Activated T-helper 17 cell treated with anti-CD3 and anti-CD28 coated beads, Interleukin-2, amount 50 U/mL, for 72 hours (primary cell): Measurements from ENCODE around the gene PHF2. TPM values are rescaled to one million over a fixed set of nuclear protein-coding genes. Genes with fewer than 3 reads are reported as not detected.

Experiments
- ATAC-seq: fragments of 150-1000 bp; cut with Tn5 transposase; replicated peaks from 2 replicates; pipeline ENCODE4 v1.10.0; 2021; ENCODE audit warnings: mild to moderate bottlenecking, moderate library complexity
- H3K27ac Mint-ChIP-seq: one replicate; pipeline ENCODE4 v1.8.0; 2022; ENCODE audit warnings: mixed read lengths
- H3K27me3 Mint-ChIP-seq: one replicate; pipeline ENCODE4 v1.8.0; 2022; ENCODE audit warnings: mixed read lengths
- H3K36me3 Mint-ChIP-seq: one replicate; pipeline ENCODE4 v1.8.0; 2022; ENCODE audit warnings: low read depth, mild to moderate bottlenecking, mixed read lengths
- H3K4me1 Mint-ChIP-seq: one replicate; pipeline ENCODE4 v1.8.0; 2022; ENCODE audit warnings: mixed read lengths
- H3K4me3 Mint-ChIP-seq: one replicate; pipeline ENCODE4 v1.8.0; 2022; ENCODE audit warnings: mild to moderate bottlenecking, mixed read lengths
- H3K9me3 Mint-ChIP-seq: one replicate; pipeline ENCODE4 v1.8.0; 2022; ENCODE audit warnings: mixed read lengths
- total RNA-seq, 2 donors: library from RNA; stranded (reverse); gene quantifications; one replicate each; pipeline ENCODE4 v1.2.3, GENCODE V29; 2022

The PHF2 gene
- total RNA-seq, 2 donors from 2014 or later, result 11.9 to 15.1 TPM

DNA sequence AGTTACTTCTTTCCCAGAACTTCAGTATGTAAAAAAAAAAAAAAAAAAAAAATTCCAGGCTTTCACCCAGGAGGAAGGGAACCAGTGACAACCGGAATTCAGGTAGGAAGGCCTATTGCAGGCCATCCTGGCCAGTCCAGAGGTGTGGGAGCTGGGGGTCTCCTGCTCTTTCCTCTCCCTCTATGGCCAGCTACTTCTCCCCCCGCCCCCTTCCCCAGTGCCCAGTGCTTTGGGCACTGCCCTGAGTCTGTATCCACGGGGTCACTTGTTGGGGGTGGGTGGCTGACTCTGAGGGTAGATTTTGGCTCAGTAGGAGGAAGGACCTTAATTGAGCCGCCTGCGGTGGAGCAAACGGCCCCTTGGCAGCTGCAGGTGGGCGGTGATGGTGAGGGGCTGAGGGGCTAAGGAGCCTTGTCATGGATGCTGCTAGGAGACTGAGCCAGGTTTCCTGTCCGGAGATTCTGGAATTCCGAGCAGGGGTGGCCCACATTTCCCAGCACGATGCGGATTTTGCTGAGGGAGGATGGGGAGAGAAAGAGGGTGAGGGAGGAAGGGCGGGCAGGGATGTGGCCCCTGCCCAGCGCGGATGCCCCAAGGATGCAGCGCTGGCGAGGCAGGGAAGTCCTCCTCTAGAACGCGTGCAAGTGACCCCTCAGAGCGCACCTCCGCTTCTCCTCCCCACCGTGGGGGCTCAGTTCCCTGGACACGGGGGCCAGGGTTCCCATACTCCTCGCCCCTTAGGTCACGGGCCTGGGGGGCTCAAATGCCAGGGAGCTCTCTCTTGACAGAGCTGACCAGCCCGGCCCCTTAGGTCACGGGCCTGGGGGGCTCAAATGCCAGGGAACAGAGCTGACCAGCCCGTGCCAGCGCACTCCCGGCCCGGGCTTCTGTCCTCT lies 1.2 kb upstream of the PHF2 start:
- H3K9me3 Mint-ChIP-seq, result no peaks in the 10 kb centered on the region
- H3K27ac Mint-ChIP-seq, result peak overlapping the region; percentile 86
- no peaks in the 10 kb centered on the region for H3K27me3 Mint-ChIP-seq
- no peak for ATAC-seq
- peak overlapping the region; percentile 80 for H3K4me3 Mint-ChIP-seq
- no peaks in the 10 kb centered on the region for H3K36me3 Mint-ChIP-seq
- H3K4me1 Mint-ChIP-seq, result peaks cover 4% of the 10 kb centered on the region

DNA sequence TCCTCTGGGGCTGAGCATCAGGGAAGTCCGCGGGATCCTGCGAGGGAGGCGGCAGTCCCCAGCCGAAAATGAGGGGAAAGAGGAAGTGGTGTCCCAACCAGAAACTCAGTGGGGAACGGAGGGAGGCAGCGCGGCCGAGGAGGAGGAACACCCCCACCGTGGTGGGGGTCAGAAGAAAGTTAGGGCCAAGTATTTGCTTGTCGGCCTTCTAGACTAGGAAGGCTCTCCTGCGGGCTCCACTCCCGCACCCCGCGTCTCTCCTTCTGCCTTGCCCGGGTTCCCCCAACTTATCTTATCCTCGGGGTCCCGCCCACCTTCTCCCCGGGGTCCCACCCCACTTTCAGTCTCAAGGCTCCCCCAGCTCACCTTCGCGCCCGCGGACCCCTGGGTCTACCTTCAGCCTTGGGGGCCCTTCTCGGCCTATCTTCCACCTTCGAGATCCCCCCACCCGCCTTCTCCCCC lies 557 bp upstream of the PHF2 start:
- H3K4me3 Mint-ChIP-seq, result peak overlapping the region; percentile 80
- no peaks in the 10 kb centered on the region for H3K27me3 Mint-ChIP-seq
- ATAC-seq, result peak; percentile 42
- H3K27ac Mint-ChIP-seq, result peak overlapping the region; percentile 86
- peaks cover 4% of the 10 kb centered on the region for H3K4me1 Mint-ChIP-seq
- no peaks in the 10 kb centered on the region for H3K36me3 Mint-ChIP-seq
- H3K9me3 Mint-ChIP-seq, result no peaks in the 10 kb centered on the region

DNA sequence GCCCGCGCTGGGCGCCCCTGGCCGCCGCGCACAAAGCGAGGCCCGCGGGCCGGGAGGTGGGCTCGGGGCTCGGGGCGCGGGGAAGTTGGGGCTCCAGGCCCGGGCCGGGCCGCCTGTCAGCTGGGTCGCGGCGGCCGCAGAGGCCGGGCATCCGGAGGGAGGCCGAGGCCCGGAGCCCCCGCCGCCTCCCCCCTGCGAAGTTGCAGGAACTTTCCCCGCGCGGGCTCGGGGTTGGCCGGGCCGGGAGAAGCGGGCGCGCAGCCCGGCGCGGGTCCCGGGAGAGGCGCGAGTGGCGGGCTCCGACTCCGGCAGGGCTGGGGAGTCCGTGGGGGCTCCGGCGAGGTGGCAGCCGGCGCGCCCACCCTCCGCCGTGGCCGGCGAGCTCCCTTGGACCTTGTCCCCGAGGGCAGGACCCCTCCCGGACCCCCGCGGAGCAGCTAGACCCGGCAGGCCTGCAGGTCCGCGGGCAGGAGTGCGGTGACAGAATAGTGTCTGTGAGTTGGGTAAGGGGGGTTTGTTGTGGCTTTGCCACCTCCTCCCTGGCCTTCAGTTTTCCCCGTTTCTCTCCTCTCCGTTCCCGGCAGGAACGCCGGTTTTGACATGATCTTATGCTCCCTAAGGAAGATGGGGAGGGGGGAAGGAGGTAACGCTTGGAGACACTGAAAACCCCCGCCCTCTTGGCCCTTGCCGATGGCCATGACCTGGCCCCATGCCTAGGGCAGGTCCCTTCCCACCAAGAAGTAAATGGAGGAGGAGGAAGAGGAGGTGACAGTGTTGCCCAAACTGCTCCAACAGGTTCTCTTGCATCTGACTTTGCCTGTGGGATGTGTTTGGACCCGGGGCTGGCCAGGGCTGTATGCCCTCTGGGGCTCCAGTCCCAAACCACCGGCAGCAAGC lies 942 bp downstream of the PHF2 start:
- Mint-ChIP-seq H3K36me3 (no peaks in the 10 kb centered on the region), H3K9me3 (no peaks in the 10 kb centered on the region), H3K27ac (peak overlapping the region; percentile 81), H3K4me1 (peaks cover 4% of the 10 kb centered on the region), H3K27me3 (no peaks in the 10 kb centered on the region), H3K4me3 (peak overlapping the region; percentile 78)
- ATAC-seq, result peak; percentile 11

DNA sequence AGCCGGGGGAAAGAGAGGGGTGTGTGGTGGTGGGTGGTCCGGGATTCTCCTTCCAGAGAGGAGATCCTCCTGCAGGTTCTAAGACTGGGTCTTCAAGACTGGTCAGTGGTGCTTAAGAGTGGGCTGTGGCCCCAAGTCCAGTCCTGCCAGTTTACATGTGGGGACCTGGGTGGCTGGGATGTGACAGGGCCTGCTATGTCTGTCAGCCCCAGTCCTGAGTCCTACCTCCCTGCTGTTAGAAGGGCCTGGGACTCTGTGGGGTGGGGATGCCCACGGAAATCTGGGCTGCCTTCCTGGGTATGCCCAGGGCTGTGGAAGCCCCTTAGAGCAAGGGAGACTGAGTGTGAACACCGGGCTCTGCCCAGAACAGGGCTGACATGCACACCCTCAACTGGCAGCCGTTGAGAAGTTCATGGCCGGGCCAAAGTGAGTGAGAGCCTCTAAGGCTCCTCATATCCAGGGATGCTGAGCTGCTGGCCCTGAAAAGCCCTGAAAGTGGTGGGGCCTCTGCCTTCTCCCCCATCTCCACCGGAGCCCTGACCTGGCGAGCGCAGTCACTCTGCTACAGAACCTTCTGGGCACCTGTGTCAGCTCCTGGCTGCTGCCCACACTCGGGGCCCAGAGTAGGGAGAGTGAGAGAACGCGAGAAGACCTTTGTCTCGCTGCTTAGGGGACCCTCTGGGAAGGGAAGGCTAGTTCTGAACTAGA lies 1.7 kb downstream of the PHF2 start:
- Mint-ChIP-seq H3K27ac (peak overlapping the region; percentile 81), H3K4me3 (peak overlapping the region; percentile 78), H3K36me3 (no peaks in the 10 kb centered on the region), H3K27me3 (no peaks in the 10 kb centered on the region), H3K4me1 (peaks cover 4% of the 10 kb centered on the region), H3K9me3 (no peaks in the 10 kb centered on the region)
- ATAC-seq, result no peak

DNA sequence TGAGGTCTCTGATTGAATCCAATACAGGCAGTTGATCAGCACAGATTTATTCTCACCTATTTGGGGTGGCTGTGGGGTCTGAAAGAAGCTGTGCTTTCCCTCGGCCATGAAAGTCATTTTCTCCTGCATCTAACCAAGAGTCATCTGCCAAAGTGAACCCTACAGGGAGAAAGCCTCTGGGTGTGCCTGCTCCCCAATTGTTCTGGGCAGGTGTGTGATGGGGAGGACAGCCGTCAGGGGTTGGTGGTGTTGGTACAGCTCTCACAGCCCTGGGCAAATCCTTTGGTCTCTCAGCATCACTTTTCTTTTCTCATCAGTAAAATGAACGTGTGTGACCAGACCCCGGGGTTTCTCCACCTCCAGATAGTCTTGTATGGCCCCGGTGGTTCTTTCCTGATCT lies 2.5 kb downstream of the PHF2 start:
- H3K9me3 Mint-ChIP-seq, result no peaks in the 10 kb centered on the region

DNA sequence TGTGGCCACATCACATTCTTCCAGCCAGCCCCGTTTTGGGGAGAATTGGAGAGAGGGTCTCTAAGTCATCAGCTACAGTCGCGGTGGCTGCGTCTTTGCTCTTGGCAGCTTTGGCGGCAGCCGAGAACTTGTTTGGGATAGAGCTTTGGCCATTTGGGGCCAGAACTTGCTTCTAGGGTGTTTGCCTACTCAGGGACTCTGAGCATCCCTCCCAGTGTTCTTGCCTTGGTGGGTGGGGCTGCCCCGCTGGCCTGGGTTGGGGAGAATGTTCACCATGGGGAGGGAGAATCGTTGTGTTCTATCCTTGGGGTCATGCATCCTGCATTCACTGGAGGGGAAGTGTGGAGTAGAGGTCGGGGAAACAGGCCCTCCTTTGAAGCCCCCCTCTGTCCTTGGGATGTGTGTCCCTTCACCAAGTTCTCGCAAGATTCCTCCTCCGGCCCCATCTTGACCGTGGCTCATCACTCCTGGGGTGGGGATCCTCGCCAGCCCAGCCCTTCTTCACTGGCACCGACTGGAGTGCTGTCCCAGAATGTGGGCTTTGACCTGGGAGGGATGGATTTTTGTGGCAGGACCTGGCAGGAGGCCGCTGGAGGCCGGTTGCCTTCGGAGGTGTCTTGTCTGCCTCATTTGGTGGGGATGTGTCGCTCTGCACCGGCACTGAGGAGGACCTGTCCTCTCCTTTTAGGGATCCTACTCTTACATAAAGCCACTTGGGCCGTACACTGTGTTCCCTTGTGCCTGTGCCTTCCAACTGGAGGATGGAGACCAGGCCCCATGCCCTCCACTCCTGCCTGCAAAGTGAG lies 3.5 kb downstream of the PHF2 start:
- peaks cover 4% of the 10 kb centered on the region for H3K9me3 Mint-ChIP-seq
- H3K27ac Mint-ChIP-seq, result peak overlapping the region; percentile 60
- H3K4me1 Mint-ChIP-seq, result no peaks in the 10 kb centered on the region
- ATAC-seq, result no peak
- no peak overlapping the region for H3K4me3 Mint-ChIP-seq
- no peaks in the 10 kb centered on the region for H3K36me3 Mint-ChIP-seq
- H3K27me3 Mint-ChIP-seq, result no peaks in the 10 kb centered on the region

More for the DNA sequence above, 2.5 kb downstream of the PHF2 start:
- Mint-ChIP-seq H3K36me3 (no peaks in the 10 kb centered on the region), H3K4me1 (no peaks in the 10 kb centered on the region), H3K27me3 (no peaks in the 10 kb centered on the region), H3K27ac (peak overlapping the region; percentile 81), H3K4me3 (peak overlapping the region; percentile 78)
- no peak for ATAC-seq

DNA sequence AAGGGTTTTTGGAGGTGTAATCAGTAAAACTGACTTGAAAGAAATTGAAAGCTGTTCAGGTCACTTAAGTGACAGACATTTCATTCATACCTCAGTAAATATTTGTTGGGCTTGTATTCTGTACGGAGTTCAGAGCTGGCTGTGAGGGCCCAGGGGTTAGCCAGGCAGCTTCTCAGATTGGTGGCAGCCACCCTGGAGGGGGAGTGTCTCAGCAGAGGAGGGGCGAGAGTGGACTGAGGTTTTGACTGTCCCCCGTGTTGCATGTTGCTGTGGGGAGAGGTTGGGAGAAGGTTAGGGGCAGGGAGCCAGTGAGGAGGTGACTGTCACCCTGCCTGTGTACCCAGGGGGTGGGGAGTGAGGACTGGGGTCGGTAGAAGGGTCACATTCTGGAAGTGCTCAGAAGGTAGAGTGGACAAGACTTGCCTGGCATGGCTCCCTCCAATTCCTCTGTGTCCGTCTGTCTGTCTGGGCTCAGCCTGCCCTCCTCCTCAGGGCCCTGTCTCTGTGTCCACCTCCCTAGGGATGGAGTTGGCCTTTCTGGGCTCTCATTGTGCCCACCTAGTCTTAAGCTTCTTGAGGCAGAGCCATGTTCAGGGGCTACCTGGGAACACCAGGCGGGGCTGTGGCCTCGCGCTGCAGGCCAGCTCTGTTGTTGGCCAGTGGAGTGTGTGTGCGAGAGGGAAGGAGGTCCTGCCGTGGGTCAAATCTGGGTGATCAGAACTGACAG lies 4.4 kb downstream of the PHF2 start:
- H3K9me3 Mint-ChIP-seq, result peaks cover 4% of the 10 kb centered on the region
- H3K36me3 Mint-ChIP-seq, result no peaks in the 10 kb centered on the region
- H3K4me1 Mint-ChIP-seq, result no peaks in the 10 kb centered on the region
- H3K27me3 Mint-ChIP-seq, result no peaks in the 10 kb centered on the region
- no peak for ATAC-seq
- no peak overlapping the region for H3K4me3 Mint-ChIP-seq
- peak overlapping the region; percentile 60 for H3K27ac Mint-ChIP-seq

DNA sequence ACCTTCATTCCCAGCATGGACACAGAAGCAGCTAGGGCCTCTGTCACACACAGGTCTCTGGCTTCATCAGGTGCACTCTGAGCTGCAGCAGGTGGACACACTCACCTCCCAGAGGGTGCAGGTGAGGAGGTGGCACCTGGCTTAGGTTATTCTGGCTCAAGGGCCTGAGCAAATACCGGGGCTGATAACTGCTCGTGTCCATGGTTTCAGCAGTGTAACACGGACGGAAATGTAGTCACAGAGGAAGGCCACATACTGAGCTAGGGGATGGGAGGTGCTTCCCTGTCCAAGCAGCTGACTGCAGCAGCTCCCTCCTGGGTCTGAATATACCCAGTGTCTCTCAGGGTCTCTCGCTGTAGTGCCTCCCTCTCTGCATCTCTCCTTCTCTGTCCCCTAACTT lies 5.7 kb downstream of the PHF2 start:
- H3K9me3 Mint-ChIP-seq, result peaks cover 4% of the 10 kb centered on the region
- peaks cover 7% of the 10 kb centered on the region for H3K4me1 Mint-ChIP-seq
- H3K27ac Mint-ChIP-seq, result no peak overlapping the region
- H3K36me3 Mint-ChIP-seq, result no peaks in the 10 kb centered on the region
- ATAC-seq, result no peak
- H3K4me3 Mint-ChIP-seq, result no peak overlapping the region
- H3K27me3 Mint-ChIP-seq, result no peaks in the 10 kb centered on the region

DNA sequence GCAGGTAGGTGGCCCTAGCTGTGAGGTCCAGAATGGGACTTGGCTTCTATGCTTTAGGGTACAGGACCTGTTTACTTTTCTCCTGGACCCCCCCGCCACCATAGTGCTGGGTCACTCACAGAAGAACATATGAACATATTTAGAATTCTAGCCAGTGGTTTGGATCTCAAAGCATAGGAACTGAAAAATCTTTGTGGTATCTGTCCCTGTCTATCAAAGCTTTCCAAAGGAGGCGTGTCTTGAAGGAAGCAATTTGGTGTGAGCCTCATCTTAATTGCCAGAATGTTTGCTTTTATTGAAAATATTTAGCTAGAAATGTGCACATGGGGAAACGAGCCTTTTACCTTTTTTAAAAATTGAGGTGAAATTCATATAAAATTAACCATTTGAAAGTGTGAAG lies 6.2 kb downstream of the PHF2 start:
- H3K9me3 Mint-ChIP-seq, result peaks cover 4% of the 10 kb centered on the region
- H3K36me3 Mint-ChIP-seq, result no peaks in the 10 kb centered on the region
- no peak overlapping the region for H3K4me3 Mint-ChIP-seq
- H3K27me3 Mint-ChIP-seq, result no peaks in the 10 kb centered on the region
- no peak overlapping the region for H3K27ac Mint-ChIP-seq
- no peak for ATAC-seq
- H3K4me1 Mint-ChIP-seq, result peaks cover 8% of the 10 kb centered on the region

DNA sequence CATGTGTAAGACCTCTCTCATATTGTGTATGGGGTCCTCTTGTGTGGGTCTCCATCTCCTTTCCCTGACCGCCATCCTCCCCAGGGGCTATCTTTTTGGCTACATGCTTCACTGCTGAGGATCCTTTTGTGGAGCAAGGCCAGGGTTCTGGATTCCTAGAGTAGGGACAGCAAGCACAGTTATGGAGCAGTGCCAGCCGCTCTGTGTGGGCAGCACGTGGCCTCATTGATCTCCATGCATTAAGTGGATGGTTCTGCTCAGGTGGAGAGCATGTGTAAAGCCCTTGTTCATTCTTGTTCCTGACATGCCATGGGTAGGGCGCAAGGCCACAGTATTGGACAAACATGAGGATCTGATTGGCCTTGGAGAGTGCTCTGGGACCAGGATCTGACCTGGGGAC lies 8.9 kb downstream of the PHF2 start:
- H3K4me1 Mint-ChIP-seq, result peaks cover 19% of the 10 kb centered on the region
- H3K36me3 Mint-ChIP-seq, result no peaks in the 10 kb centered on the region
- no peak for ATAC-seq
- H3K27me3 Mint-ChIP-seq, result no peaks in the 10 kb centered on the region
- H3K27ac Mint-ChIP-seq, result no peak overlapping the region
- H3K9me3 Mint-ChIP-seq, result peaks cover 4% of the 10 kb centered on the region
- no peak overlapping the region for H3K4me3 Mint-ChIP-seq

DNA sequence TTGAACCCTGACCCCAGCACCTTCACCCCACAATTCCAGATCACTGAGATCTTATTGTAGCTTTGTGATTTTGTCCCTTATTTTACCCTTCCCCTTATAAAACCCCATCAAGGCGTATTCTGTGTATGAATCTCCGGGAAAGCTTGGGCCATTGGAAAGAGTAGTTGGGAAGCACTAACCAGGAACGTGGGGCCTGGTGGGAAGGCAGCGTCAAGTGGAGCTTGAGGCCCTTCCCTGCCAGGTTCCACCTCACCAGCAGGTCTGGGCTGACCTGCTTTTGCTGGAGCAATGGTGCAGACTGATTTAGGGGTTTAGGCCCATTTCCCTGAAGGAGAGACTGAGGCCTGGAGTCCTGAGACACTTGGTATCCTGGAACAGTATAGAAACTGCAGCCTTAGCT lies 9.3 kb downstream of the PHF2 start:
- H3K4me3 Mint-ChIP-seq, result no peak overlapping the region
- peaks cover 4% of the 10 kb centered on the region for H3K9me3 Mint-ChIP-seq
- no peak overlapping the region for H3K27ac Mint-ChIP-seq
- ATAC-seq, result no peak
- no peaks in the 10 kb centered on the region for H3K36me3 Mint-ChIP-seq
- H3K4me1 Mint-ChIP-seq, result peaks cover 23% of the 10 kb centered on the region
- H3K27me3 Mint-ChIP-seq, result no peaks in the 10 kb centered on the region

DNA sequence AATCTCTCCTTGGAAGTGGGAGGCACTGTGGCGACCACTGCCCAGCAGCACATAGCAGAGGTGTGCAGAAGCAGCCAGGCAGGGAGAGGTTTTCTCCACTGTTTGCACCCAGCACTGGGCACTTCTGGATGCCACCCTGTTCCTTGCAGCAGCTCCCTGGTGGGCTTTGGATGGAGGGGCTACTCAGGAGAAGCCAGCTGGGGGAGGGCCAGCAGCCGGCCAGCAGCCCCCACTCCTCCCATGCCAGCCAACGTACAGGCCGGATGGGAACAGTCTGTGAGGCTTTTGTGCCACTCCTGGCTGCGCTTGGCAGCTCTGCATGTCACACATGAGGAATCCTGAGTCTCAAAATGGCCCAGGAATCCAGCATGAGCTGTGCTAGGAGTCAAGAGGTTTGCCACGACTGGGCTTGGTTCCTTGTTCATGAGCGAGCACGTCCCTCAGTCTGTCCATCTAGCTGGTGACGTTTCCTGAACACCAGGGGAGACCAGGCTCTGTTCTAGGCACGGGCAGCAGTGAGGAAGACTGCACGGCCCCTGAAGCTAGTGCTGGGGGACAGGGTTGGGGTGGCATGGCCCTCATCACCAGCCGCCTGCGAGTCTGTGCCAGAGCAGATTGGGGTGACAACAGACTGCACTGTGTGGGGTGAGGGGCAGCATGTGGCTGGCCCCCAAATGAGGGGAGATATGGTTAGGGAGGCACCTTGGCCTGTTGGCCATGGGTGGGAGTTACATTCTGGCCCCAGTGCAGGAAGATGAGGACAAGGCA lies 10.1 kb downstream of the PHF2 start:
- no peak for ATAC-seq
- Mint-ChIP-seq H3K27me3 (no peaks in the 10 kb centered on the region), H3K9me3 (peaks cover 4% of the 10 kb centered on the region), H3K36me3 (no peaks in the 10 kb centered on the region), H3K4me1 (peaks cover 23% of the 10 kb centered on the region), H3K4me3 (no peak overlapping the region), H3K27ac (peak overlapping the region; percentile 85)

DNA sequence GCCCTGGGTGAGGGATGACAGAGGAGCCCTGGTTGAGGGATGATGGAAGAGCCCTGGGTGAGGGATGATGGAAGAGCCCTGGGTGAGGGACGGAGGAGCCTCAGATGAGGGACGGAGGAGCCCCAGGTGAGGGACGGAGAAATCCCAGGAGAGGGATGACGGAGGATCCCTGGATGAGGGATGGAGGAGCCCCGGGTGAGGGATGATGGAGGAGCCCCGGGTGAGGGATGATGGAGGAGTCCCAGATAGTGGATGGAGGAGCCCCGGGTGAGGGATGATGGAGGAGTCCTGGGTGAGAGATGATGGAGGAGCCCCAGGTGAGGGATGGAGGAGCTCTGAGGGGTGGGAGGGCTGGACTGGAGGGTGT lies 10.9 kb downstream of the PHF2 start:
- no peak overlapping the region for H3K4me3 Mint-ChIP-seq
- H3K36me3 Mint-ChIP-seq, result no peaks in the 10 kb centered on the region
- H3K27ac Mint-ChIP-seq, result peak overlapping the region; percentile 85
- ATAC-seq, result no peak
- H3K27me3 Mint-ChIP-seq, result no peaks in the 10 kb centered on the region
- peaks cover 4% of the 10 kb centered on the region for H3K9me3 Mint-ChIP-seq
- peaks cover 23% of the 10 kb centered on the region for H3K4me1 Mint-ChIP-seq
